PC-3 (cell line): ENCODE measurements around the gene MAP2K1. TPM values are rescaled to one million over a fixed set of nuclear protein-coding genes. Genes with fewer than 3 reads are reported as not detected.
"Not testable (repeated sequence)": the region's sequence is repeated elsewhere in the genome, so short reads cannot be mapped to it uniquely, and the experiment has no call there.

Source experiments
- ATAC-seq: fragments of 200-7000 bp; cut with Tn5 transposase; 2 replicates; pipeline ENCODE4 v1.9.1; 2020; ENCODE audit warnings: mild to moderate bottlenecking, moderate library complexity
- BruUV-seq: library from RNA; stranded (reverse); fragments of 400-500 nt; replicated peaks from 2 replicates; lab custom pipeline; 2021; lab: Mats Ljungman, UMichigan
- CTCF ChIA-PET: fragments of 300-600 bp; sonication (Branson Sonifier 250); formaldehyde crosslinking; loops from one replicate; lab custom pipeline; 2022; ENCODE audit warnings: antibody characterized with exemption; lab: Charles Lee
- POLR2A ChIA-PET: fragments of 300-600 bp; sonication (Branson Sonifier 250); formaldehyde crosslinking; loops from one replicate; lab custom pipeline; 2022; ENCODE audit warnings: antibody characterized with exemption; ENCODE audit not compliant: unreplicated experiment; lab: Charles Lee
- DNase-seq: peaks from one replicate; pipeline ENCODE4 v3.0.0-alpha.2; 2015
- H2AFZ ChIP-seq: fragments of 300-600 bp; sonication (generic); 2 replicates; pipeline ENCODE4 v1.6.0; 2016; ENCODE audit warnings: antibody characterized with exemption, low read length
- H3F3A ChIP-seq: fragments of 300-600 bp; sonication (generic); one replicate; pipeline ENCODE4 v1.6.0; 2017; ENCODE audit warnings: antibody characterized with exemption, low read length, control low read depth, mild to moderate bottlenecking; ENCODE audit not compliant: unreplicated experiment
- H3K27ac ChIP-seq: fragments of 300-600 bp; sonication (generic); 2 replicates; pipeline ENCODE4 v1.5.1; 2016; ENCODE audit warnings: mild to moderate bottlenecking, low read length
- H3K27me3 ChIP-seq: fragments of 300-600 bp; sonication (generic); 2 replicates; pipeline ENCODE4 v1.6.1; 2016; ENCODE audit warnings: low read length, mixed read lengths
- H3K36me3 ChIP-seq: fragments of 300-600 bp; sonication (generic); 2 replicates; pipeline ENCODE4 v1.6.1; 2016; ENCODE audit warnings: low read depth, mixed run types, low read length, mixed read lengths
- H3K4me1 ChIP-seq: fragments of 300-600 bp; sonication (generic); 2 replicates; pipeline ENCODE4 v1.5.1; 2016; ENCODE audit warnings: low read length; ENCODE audit not compliant: insufficient read depth
- H3K4me2 ChIP-seq: fragments of 300-600 bp; sonication (generic); 2 replicates; pipeline ENCODE4 v1.6.0; 2016; ENCODE audit warnings: low read length
- H3K4me3 ChIP-seq: fragments of 300-600 bp; sonication (generic); 2 replicates; pipeline ENCODE4 v1.5.1; 2016; ENCODE audit warnings: mild to moderate bottlenecking, low read length, mixed read lengths
- H3K79me2 ChIP-seq: fragments of 300-600 bp; sonication (generic); 2 replicates; pipeline ENCODE4 v1.6.1; 2017; ENCODE audit warnings: low read length, mixed read lengths
- H3K9ac ChIP-seq: fragments of 300-600 bp; sonication (generic); 2 replicates; pipeline ENCODE4 v1.6.0; 2016; ENCODE audit warnings: mild to moderate bottlenecking, low read length
- H3K9me2 ChIP-seq: fragments of 300-600 bp; sonication (generic); replicated peaks from 2 replicates; pipeline ENCODE4 v1.6.1; 2016; ENCODE audit warnings: mixed run types, low read length, mixed read lengths
- H3K9me3 ChIP-seq: fragments of 300-600 bp; sonication (generic); 2 replicates; pipeline ENCODE4 v1.6.1; 2016; ENCODE audit warnings: low read length, mixed read lengths
- H4K20me1 ChIP-seq: fragments of 300-600 bp; sonication (generic); 2 replicates; pipeline ENCODE4 v1.6.1; 2016; ENCODE audit warnings: low read length, mixed read lengths
- CTCF ChIP-seq: fragments of 300-600 bp; sonication (generic); conservative IDR thresholded peaks from 2 replicates; pipeline ENCODE4 v1.5.1; 2017; ENCODE audit warnings: antibody characterized with exemption, low read depth, mild to moderate bottlenecking, low read length
- EZH2 ChIP-seq: fragments of 300-600 bp; sonication (generic); IDR thresholded peaks from one replicate; pipeline ENCODE4 v1.6.1; 2017; ENCODE audit warnings: antibody characterized with exemption, mild to moderate bottlenecking, low read length; ENCODE audit not compliant: unreplicated experiment
- EZH2phosphoT487 ChIP-seq: fragments of 300-600 bp; sonication (generic); IDR thresholded peaks from 2 replicates; pipeline ENCODE4 v1.6.1; 2018; ENCODE audit warnings: mild to moderate bottlenecking, antibody characterized with exemption, low read length, borderline replicate concordance
- intact Hi-C: fragments of 100-400 bp; cut with micrococcal nuclease; formaldehyde crosslinking; loops from 2 replicates; pipeline ENCODE4 v1.9.0; 2023
- total RNA-seq: library from RNA; depleted of rRNA; stranded (reverse); fragments of >200 nt; gene quantifications from 2 replicates; pipeline ENCODE4 v1.2.3, GENCODE V29; 2014

The MAP2K1 gene
- total RNA-seq, 1 experiment from 2014 or later: 35.5 TPM

DNA sequence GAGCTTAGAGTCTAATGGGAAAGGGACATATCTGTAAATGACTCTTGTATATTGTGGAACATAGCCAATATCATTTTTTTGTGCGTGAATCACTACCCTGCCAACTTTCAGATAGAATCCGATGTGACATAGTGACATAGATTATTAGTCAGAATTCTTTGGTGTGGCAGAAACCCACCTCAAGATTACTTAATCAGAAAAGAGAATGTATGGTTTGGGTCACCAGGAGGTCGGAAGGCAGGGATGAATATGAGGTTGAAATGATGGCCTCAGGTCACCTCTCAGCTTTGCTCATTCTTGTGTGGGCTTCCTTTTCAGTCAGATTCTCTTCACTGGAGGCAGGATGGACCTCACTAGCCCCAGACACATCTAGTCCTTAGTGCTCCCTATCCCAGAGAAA is 69.5 kb downstream of the MAP2K1 start:
- H3K4me2 ChIP-seq: no peak overlapping the region
- no peaks in the 10 kb centered on the region for H3F3A ChIP-seq
- peak; percentile 24; the same call in 1 of the 2 replicates for ATAC-seq
- peaks cover 6% of the 10 kb centered on the region; the same call in 1 of the 2 replicates for H3K36me3 ChIP-seq
- intact Hi-C loops: no loop called here
- no peak overlapping the region for H3K4me3 ChIP-seq
- no TSS peak for BruUV-seq
- H3K9ac ChIP-seq: no peak overlapping the region
- H3K4me1 ChIP-seq: peaks cover 33% of the 10 kb centered on the region
- no peaks in the 10 kb centered on the region for H3K79me2 ChIP-seq
- no peak for TF ChIP-seq CTCF
- no peak for TF ChIP-seq EZH2phosphoT487
- TF ChIP-seq EZH2: no peak
- H3K9me2 ChIP-seq: no peaks in the 10 kb centered on the region
- no peaks in the 10 kb centered on the region for H3K27me3 ChIP-seq
- peak overlapping the region; percentile 61 for H3K27ac ChIP-seq
- H3K9me3 ChIP-seq: no peaks in the 10 kb centered on the region
- CTCF ChIA-PET: no interaction called here
- DNase-seq: peak; percentile 81
- POLR2A ChIA-PET: no interaction called here
- H2AFZ ChIP-seq: no peak overlapping the region
- H4K20me1 ChIP-seq: no peaks in the 10 kb centered on the region

- Histone ChIP-seq H3K36me3 (peaks cover 3% of the 10 kb centered on the region; the same call in 1 of the 2 replicates), H2AFZ (no peak overlapping the region), H3K9me3 (no peaks in the 10 kb centered on the region), H3K79me2 (no peaks in the 10 kb centered on the region), H3K27me3 (no peaks in the 10 kb centered on the region), H3K4me2 (peak overlapping the region; percentile 26), H3K4me3 (no peak overlapping the region), H3K9ac (no peak overlapping the region), H4K20me1 (no peaks in the 10 kb centered on the region), H3F3A (no peaks in the 10 kb centered on the region), H3K9me2 (no peaks in the 10 kb centered on the region), H3K4me1 (peaks cover 43% of the 10 kb centered on the region), H3K27ac (peak overlapping the region; percentile 20; the same call in 1 of the 2 replicates)
- ChIA-PET POLR2A (no interaction called here), CTCF (no interaction called here)
- ATAC-seq (peak; percentile 61; the same call in 1 of the 2 replicates), DNase-seq (peak; percentile 57)
- no TSS peak for BruUV-seq
- intact Hi-C loops: no loop called here
- no peak for TF ChIP-seq CTCF
- TF ChIP-seq EZH2phosphoT487: no peak
- no peak for TF ChIP-seq EZH2
Measured at GRCh38 chr15:66459818-66460615, 73.3 kb downstream of the MAP2K1 start.

DNA sequence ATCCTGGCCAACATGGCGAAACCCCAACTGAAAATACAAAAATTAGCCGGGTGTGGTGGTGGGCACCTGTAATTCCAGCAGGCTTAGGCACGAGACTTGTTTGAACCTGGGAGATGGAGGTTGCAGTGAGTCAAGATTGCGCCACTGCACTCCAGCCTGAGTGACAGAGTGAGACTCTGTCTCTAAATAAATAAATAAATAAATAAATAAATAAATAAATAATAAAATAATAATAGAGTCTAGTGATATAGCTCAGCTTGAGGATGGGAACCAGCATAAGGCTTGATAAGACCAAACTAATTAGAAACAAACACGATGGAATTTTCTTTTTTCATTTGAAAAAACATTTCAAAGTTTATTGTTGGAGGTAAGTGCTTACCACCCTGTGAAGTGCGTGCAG is 74.6 kb downstream of the MAP2K1 start:
- H3K4me1 ChIP-seq: peaks cover 33% of the 10 kb centered on the region
- H3K36me3 ChIP-seq, H3K79me2 ChIP-seq, H3K4me3 ChIP-seq, H3K27me3 ChIP-seq, BruUV-seq, H3F3A ChIP-seq, CTCF ChIA-PET, H3K9me2 ChIP-seq, H3K9ac ChIP-seq, H3K9me3 ChIP-seq, H3K4me2 ChIP-seq, H2AFZ ChIP-seq, H4K20me1 ChIP-seq, POLR2A ChIA-PET, ATAC-seq, intact Hi-C loops, DNase-seq: not testable (repeated sequence)
- peak overlapping the region; percentile 46 for H3K27ac ChIP-seq
